GM12875 (cell line): ENCODE measurements around the gene WWOX.

Source experiments
- H3K4me3 ChIP-seq: one replicate; pipeline ENCODE4 v1.5.1; 2011; ENCODE audit warnings: low read depth, low read length, control low read depth
- CTCF ChIP-seq: IDR thresholded peaks from 2 replicates; pipeline ENCODE4 v1.5.1; 2011; ENCODE audit warnings: low read depth, mild to moderate bottlenecking, control low read depth, inconsistent platforms, low read length, moderate library complexity, borderline replicate concordance; ENCODE audit not compliant: insufficient read depth

WWOX gene

GRCh38 chr16:78792952-78793351 is 693.5 kb downstream of the WWOX start:
- TF ChIP-seq CTCF, result no peak
- H3K4me3 ChIP-seq, result no peak overlapping the region

GRCh38 chr16:78794581-78795250 is 695.3 kb downstream of the WWOX start:
- H3K4me3 ChIP-seq, result no peak overlapping the region
- no peak for TF ChIP-seq CTCF

GRCh38 chr16:78795433-78795832 is 696.0 kb downstream of the WWOX start:
- no peak overlapping the region for H3K4me3 ChIP-seq
- no peak for TF ChIP-seq CTCF

DNA sequence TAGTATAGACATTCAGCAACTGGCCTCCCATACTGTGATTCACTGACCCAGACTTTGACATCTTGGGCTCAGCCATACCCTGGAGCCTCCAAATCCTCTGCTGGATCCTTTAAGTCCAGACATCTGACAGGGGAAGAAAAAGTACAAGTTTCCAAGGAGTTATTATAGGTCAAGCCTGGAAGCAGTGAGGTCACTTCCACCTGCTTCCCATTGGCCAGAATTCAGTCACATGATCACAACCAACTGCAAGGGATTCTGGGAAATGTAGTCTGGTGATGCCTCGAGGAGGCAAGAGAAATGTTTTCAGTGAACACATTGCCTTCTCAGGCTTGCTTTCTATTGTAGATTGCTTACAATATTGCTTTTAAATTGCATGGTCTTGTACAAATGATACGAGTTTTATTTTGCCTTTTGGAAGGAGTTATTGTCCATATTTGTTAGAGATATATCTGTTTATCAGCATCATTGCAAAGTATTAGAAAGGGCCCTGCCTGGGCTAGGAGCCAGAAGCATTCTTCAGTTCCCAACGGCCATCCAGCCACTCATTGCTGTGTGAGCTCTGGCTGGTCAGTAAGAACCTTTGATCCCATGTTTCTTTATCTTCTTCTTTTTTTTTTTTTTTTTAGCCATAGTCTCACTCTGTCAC is 696.9 kb downstream of the WWOX start:
- no peak overlapping the region for H3K4me3 ChIP-seq
- no peak for TF ChIP-seq CTCF

DNA sequence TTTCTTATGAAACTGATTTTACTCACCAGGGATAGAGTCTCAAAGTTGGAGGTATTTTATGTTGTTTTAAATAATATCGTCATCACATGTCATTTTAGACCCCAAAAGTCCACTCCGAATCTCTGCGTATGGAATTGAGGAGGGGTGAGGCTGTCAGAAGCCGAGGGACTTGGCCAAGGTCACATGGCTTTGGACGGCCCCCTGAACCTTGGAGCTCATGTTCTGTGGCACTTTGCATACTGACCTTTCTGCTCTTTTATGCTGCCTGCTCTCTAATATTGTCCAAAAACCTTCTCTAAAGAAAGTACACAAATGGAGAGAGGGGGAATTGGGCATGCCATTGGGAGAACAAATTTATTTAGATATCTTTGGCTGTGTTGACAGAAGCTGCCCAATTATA is 700.0 kb downstream of the WWOX start:
- TF ChIP-seq CTCF, result no peak
- H3K4me3 ChIP-seq, result no peak overlapping the region

DNA sequence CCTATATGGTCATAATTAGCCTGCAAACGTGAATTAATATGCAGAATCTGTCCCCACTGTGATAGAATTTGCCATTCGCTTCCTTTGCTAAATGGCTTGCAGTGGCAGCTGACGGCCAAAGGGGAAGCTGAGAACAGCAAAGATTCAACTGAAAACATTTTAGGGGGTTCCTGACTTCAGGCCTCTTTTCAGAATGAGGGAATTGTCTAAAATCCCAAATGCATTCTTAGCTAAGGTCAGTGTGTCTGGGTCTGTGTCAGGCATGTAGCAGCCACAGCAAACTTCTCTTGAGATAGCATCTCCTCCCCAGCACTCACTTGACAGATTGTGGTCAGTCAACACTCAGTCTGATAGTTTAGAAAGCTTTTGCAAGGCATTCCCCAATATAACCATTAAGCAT is 701.1 kb downstream of the WWOX start:
- TF ChIP-seq CTCF, result no peak
- H3K4me3 ChIP-seq, result no peak overlapping the region

GRCh38 chr16:78804058-78804735 is 704.7 kb downstream of the WWOX start:
- no peak overlapping the region for H3K4me3 ChIP-seq
- TF ChIP-seq CTCF, result no peak
